ENCODE results near the gene DBF4.

DBF4 gene

DNA sequence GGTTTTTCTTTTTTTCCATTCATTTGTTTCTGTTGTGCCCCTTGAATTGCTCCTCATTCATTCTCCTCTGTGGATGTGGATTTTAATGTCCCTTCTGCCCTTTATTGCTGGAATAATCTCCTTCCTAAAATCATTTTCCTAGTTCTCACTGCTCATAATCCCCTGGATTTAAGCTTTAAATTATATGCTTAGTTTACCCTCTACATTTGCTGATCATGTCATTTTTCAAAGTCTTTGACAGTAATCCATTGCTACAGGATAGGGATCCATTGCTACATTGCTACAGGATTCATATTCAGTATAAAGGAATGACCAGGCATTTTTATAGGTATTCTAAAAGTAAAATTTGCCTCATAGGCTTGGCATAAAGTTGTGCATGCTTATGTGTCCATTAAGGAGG lies 72.1 kb downstream of the DBF4 start:
- H2AFZ ChIP-seq (ENCODE audit: low read depth, low read length) = no peak overlapping the region
- TF ChIP-seq EZH2phosphoT487 (IDR thresholded peaks at IDR 0.05; ENCODE audit: low read depth) = no peak
- no peak for TF ChIP-seq CTCF (IDR thresholded peaks at IDR 0.05; ENCODE audit: low read depth, low read length)
- H3K4me1 ChIP-seq (ENCODE audit: low read length) = no peaks in the 10 kb centered on the region
- no peak overlapping the region for H3K4me2 ChIP-seq (ENCODE audit: low read length)
- H3K36me3 ChIP-seq (replicated peaks; ENCODE audit: low read depth, low read length) = no peaks in the 10 kb centered on the region
- H4K20me1 ChIP-seq (ENCODE audit: insufficient read depth, low read length) = no peaks in the 10 kb centered on the region
- no peak overlapping the region for H3K4me3 ChIP-seq (ENCODE audit: low read length)
- H3K79me2 ChIP-seq (ENCODE audit: low read length) = no peaks in the 10 kb centered on the region
- H3K27ac ChIP-seq (ENCODE audit: low read length) = no peak overlapping the region
- H3K9me3 ChIP-seq (ENCODE audit: insufficient read depth, low read length) = no peaks in the 10 kb centered on the region
- no peak overlapping the region for H3K9ac ChIP-seq (ENCODE audit: low read length)
- no peaks in the 10 kb centered on the region for H3K27me3 ChIP-seq (ENCODE audit: low read depth, low read length)

Measured in OCI-LY3 (cell line).